Bone marrow (tissue), 2 donors: ENCODE results near the gene AKAP6.

Source experiments
- DNase-seq, 2 donors: peaks; one replicate each; lab custom pipeline; 2025; lab: John Stamatoyannopoulos, UW

Gene AKAP6, protein sequence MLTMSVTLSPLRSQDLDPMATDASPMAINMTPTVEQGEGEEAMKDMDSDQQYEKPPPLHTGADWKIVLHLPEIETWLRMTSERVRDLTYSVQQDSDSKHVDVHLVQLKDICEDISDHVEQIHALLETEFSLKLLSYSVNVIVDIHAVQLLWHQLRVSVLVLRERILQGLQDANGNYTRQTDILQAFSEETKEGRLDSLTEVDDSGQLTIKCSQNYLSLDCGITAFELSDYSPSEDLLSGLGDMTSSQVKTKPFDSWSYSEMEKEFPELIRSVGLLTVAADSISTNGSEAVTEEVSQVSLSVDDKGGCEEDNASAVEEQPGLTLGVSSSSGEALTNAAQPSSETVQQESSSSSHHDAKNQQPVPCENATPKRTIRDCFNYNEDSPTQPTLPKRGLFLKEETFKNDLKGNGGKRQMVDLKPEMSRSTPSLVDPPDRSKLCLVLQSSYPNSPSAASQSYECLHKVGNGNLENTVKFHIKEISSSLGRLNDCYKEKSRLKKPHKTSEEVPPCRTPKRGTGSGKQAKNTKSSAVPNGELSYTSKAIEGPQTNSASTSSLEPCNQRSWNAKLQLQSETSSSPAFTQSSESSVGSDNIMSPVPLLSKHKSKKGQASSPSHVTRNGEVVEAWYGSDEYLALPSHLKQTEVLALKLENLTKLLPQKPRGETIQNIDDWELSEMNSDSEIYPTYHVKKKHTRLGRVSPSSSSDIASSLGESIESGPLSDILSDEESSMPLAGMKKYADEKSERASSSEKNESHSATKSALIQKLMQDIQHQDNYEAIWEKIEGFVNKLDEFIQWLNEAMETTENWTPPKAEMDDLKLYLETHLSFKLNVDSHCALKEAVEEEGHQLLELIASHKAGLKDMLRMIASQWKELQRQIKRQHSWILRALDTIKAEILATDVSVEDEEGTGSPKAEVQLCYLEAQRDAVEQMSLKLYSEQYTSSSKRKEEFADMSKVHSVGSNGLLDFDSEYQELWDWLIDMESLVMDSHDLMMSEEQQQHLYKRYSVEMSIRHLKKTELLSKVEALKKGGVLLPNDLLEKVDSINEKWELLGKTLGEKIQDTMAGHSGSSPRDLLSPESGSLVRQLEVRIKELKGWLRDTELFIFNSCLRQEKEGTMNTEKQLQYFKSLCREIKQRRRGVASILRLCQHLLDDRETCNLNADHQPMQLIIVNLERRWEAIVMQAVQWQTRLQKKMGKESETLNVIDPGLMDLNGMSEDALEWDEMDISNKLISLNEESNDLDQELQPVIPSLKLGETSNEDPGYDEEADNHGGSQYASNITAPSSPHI (N-terminal part only)

GRCh38 chr14:32329146-32329545 lies at the start of gene AKAP6:
TSS of gene AKAP6 (plus strand) at chr14:32329298. CDS start at chr14:32433494, 104,196 bp downstream.
- DNase-seq: no peak

DNA sequence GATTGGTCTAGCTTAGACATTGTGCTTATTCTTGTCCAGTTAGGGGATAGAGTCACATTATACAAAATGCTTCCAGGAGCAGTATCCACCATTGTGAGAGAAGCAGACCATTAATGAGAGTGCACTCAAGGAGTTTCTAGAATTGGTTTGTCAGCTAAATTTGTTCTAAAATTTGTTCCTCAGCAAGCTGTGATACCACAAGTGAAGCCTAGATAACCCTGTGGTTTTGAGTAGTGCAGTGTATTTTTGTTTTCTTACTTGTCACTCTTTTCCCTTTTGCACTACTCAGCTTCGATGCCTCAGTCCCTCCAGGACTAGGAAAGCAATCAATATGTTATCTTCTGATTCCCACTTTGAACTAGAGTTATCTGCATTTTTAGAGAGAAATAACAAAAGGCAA lies 42.5 kb upstream of the AKAP6 start:
- no peak for DNase-seq

GRCh38 chr14:32296366-32296765 lies 32.7 kb upstream of the AKAP6 start:
- no peak for DNase-seq

GRCh38 chr14:32298346-32298745 lies 30.8 kb upstream of the AKAP6 start:
- DNase-seq: no peak

DNA sequence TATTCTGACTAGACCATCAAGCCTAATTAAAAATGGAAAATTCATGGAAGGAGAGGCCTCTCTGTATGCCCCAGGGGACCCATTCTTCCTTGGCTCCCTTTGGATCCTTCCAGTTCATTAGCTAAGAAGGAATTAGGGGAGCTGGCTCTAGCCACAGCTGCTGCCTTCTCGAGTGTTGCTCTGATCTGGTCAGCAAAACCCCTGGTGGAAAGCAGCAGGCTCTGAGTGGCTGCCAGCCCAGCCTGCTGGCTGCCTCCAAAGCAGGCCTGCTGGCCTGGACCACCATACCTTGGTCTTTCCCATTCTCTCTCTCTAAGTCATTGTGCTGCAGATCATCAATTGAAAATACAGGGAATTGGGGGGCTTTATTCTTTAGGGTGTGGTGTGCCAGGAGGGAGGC lies 29.0 kb upstream of the AKAP6 start:
- no peak for DNase-seq

DNA sequence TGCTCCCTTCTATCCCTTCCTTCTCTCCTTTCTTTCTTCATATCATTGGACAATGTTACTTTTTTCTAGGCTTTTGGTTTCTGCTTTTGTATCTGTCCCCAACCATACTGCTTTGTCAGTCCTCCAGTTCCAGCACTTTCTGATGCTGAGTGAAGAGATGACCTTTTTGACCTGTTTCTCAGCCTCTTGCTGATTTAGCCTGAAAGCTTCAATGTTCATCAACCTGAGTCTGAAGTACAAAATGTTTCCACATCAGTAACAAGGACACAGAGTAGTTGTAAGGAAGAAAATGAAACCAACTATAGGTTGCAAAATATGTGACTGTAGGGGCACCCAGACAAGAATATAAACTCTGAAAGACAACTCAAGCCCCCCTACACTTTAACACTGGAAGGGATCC lies 25.2 kb upstream of the AKAP6 start:
- DNase-seq: no peak

DNA sequence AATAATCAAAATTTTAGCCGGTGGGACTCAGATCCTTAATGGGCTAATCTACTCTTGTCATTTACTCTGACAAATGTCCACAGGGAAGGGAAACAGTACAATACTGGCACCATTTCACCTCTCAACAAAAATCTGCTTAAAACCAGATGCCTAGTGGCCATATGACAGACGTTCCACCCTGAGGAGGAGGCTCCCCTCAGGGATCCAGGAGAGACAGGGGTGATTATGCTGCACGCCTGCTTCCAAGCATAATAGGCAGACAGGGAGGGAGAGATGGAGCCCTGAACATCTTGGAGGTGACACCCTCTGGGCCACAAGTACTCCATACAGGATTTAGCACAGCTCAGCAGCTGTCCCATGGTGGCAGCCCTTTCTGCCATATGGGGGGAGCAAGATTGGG lies 24.8 kb upstream of the AKAP6 start:
- no peak for DNase-seq

- DNase-seq: no peak
Observed at GRCh38 chr14:32306549-32306948, 22.5 kb upstream of the AKAP6 start.

DNA sequence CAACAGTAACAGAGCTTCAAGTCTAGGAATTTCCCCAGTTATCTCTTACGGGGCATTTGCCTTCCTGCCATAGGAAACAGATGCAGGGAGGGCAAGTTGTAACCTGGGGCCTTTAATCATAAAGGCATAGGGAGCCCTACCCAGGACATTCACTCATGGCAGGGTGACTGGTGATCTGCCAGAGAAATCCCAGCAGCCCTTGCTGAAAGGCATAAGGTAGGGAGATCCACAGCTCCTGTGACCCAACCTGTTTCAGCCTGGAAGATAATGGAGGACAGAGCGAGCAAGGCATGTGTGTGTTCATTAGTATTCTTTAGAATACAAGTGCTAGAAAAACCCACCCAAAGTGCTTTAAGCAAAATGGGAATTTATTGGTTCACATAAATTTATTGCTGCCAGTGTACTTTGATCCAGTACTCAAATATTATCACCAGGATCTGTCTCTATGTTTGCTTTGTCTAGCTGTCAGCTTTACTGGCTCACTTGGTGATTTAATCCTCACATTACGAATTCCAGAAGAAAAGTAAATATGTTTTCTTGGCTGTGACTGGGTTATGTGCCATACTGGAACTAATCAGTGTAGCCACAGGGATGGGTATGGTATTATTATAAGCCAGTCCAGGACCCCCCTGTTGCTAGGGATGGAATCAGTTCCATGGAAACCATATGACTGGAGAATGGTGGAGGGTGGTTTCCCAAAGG lies 21.1 kb upstream of the AKAP6 start:
- DNase-seq: no peak

- no peak for DNase-seq
Observed at GRCh38 chr14:32310876-32311275, 18.2 kb upstream of the AKAP6 start.

DNA sequence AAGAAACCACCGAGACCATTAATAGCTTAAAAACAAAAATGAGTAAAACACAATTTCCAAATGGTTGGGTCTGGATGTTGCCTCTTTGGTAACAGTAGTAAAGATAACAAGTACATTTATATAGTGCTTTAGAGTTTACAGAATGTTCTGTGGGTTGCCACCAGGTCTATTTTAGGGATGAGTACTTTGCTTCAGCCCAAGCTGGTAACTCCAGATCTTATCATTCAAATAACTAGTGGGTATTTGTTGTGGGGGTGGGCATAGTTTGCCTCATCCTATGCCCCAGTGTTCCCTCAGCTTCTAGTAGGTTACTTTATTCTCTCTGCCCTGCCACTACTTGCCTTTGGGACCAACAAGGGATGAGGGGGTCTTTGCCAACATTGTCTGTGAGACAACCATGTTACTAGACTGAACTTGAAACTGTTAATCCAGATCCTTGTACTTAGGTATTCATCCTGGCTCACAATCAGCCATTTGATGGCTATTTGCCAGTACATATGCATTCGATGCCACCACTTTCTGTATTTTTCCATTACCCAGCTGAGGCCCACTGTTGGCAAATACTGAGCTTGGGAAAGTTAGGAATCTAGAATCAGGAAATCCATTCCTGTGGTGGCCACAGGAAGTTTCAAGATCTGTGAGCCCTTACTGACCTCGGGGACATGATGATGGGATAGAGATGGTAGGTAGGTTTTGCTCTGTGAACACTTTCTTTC lies 17.6 kb upstream of the AKAP6 start:
- no peak for DNase-seq

DNA sequence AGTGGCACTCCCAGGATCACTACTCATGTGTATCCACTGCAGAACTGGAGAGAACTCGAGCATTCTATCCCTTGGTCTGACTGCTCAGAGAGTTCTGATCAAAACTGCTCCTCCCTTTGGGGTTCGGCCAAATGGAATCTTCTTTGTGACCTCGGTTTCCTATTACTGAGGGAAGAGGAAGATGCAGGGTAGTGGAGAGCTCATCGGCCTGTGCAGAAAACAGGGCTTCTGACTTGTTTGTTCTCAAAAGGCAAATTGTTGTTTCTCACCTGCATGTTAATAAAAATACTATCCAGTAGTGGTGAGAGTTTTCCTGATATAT lies 17.1 kb upstream of the AKAP6 start:
- DNase-seq: no peak

DNA sequence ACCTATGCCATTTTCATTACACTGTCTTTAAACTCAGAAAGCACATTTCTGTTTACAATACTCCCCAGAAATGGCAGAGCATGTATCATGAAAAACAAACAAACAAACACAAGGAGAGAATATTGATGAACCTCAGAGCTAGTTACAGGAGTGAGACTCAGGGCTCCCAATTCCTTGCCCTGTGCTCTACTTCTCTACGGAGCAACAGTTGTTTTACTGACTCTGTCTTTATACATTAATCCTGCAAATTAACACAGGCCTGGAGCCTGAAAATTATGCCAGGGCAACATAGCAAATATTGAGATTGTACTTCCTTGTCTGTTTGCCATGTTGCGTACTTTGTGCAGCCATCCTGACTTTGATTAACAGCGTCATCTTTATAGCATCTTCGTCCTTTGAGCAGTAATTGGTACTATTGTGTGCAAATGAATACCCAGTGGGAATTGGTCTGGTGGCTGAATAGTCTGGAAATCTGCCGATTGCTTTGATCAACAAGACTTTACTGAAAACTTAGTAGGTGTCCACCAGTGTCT lies 15.2 kb upstream of the AKAP6 start:
- DNase-seq: no peak

DNA sequence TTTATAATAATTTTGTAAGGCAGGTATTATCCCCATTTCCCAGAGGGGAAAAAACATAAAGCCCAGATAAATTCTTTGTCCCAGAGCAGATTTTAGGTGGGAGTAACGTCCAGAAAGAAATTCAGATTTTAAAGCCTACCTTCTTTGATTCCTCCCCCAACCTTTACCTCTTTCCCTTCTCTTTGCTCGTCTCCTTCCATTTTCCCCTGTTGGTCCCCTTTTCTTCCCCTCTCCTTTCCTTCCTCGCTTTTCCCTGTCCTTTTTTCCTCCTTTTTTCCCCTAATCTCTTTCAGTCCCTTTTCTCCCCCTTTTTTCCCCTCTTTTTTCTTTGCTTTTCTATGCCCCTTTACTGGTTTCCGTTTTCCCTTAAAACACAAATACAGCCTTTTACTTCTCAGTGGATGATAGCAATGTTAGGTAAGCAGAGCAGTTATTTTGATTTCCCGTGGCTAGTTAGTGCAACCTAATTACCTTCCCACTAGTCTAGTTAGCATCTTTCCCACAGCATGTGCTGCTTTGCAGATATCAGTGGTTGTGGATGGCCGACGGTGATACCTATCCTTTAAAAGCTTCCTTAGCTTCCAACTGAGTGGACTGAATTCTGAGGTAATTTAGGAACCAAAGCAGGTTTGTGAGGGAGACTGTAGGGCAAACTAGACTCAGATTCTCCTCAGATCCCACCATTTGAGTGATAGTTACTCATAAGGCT lies 10.9 kb upstream of the AKAP6 start:
- no peak for DNase-seq

DNA sequence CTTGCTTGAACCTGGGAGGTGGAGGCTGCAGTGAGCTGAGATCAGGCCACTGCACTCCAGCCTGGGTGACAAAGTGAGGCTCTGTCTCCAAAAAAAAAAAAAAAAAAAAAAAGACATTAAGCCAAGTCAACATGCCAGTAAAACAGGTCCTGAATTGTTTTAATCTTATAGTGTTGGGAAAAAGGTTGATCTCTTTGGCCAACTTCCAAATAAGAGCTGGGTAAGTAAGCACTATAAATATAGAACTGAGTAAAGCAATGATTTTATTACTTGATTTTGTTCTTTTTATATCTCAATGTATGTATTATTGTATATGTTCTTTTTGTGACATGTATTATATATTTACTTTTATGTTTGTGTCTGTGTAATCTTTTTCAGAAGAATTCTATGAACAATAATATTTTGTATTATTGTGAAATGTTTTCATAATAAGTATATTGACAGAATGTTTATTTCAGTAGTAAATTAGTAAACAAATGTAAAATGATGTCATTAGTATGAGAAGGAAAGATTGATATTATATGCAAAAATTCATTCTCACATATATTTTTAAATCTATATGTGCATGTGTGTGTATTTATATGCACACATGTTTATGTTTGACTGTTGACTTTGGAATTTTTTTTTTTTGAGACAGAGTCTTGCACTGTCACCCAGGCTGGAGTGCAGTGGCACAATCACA lies 9.6 kb upstream of the AKAP6 start:
- no peak for DNase-seq

DNA sequence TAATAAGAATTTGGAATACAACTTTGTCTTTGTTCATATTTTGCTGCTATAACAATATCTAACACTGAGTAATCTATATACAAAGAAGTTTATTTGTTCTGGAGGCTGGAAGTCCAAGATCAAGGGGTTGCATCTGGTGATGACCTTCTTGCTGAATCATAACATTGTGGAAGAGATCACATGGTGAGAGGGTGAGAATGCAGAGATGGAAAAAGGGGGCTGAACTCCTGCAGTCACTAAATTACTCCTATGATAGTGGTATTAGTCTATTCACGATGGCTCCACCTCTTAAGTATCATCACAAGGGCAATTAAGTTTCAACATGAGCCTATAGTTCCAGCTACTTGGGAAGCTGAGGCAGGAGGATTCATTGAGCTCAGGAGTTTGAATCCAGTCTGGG lies 4.5 kb upstream of the AKAP6 start:
- no peak for DNase-seq

- DNase-seq: no peak
Observed at GRCh38 chr14:32327255-32327961, 1.7 kb upstream of the AKAP6 start.

GRCh38 chr14:32329690-32330285 lies 690 bp downstream of the AKAP6 start:
- DNase-seq: no peak
